Urothelium cell line (cell line): Measurements from ENCODE around the gene HOXD12.

Source experiments
- DNase-seq: peaks from one replicate; pipeline ENCODE4 v3.0.0; 2011; ENCODE audit warnings: low spot score, mixed read lengths
- FAIRE-seq: peaks from 2 replicates; lab custom pipeline; 2011; peaks lifted over from hg19 to GRCh38; lab: Jason Lieb, UNC

HOXD12 gene

DNA sequence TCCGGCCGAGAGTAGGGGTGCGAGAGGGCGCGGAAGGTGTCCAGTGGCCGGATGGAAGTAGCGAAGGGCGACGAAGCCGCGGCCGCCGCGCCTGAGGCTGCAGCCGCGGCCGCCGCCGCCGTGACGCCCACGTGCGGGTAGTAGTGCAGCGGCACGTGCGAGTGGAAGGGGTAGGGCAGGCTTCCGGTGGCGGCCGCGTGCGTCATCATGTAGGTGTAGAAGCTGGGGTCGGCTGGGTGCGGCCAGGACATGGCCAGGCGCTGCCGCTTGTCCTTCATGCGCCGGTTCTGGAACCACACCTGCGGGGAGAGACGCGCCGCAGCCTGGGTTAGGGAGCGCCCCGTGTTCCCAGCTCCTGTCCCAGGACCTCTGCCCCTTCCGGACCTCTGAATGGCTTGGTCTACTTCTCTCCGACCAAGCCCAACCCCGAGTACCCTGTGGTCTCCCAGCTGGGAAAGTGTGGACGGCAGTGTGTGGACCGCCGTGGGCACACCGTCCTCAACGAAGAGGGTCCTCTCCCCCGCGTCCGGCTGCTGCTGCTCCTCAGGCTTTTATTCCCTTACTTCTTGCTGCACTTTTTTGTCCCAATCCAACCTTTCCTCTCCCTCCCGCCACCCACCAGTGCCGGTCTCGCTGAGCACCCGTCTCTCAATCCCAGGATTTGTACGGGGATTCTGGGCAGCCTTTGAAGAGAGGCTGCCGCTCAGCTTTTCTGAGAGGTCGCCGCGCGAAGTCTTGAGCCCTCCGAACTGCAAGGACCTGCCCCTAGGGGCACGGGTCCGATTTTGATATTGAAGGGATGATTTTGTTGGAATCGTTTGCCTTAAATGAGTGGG is 18.8 kb upstream of the HOXD12 start:
- no peak for FAIRE-seq
- no peak for DNase-seq

DNA sequence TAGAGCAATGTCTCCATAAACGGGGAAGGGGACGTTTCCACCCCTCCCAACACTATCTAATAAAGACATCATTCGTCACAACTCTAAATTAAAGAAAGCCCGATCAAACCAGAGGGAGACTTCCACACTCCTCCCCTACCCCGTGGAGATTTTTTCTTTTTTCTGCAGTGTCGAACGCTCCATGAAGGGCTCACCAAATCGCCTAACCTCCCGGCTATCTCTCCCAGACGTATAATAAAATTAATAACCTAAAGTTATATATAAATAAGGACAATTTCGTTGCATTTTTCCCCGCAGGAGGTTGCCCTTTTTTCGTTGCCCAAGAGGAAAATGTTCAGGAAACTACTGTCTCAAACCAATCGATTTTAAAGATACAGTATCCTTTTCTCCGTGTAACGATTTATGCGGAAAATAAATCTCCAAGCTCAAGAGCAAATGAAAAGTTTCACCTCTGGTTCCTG is 18.2 kb upstream of the HOXD12 start:
- FAIRE-seq = no peak
- DNase-seq = no peak

DNA sequence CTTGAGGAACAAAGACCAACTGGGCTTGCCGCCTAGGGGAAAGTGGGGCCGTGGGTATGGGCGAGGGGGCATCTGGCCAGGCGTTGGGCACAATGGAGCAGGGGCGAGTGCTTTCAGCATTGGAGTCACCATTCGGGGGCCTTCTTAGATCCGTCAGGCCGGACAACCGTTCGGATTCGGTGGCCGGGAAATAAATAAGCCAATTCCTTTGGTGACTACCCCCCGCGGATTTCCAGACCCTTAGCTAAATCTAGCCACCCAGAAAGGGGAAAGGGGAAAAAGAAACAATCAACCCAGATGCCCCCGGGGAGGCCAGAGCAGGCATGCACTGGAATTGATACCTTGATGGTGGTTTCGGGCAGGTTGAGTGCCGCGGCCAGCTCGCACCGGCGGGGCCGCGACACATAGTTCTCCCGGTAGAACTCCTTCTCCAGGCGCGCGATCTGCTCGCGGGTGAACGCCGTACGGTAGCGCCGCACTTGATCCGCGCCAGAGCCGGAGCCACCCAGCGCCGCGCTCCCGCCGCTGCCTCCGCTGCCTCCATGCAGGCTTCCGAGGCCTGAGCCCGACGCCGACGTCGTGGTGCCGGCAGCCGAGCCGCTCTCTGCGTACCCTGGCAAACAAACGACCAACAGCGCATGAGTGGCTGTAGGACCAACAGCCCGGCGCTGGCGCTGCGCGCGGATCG is 17.6 kb upstream of the HOXD12 start:
- FAIRE-seq (no peak), DNase-seq (no peak)

DNA sequence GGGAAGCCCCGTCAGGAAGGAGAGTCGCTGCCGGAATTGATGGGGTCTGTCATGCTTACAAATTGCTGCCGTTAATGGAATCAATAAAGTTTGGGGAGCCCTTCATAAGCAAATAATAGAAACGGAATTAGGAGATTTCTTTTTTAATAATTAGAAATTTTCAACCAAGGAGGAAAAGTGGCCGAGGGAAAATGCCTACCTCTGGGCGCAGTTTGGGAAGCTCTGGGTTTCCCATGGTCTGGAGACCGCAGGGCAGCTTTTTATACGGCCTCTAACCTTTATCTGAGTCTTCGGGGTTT is 17.1 kb upstream of the HOXD12 start:
- FAIRE-seq (no peak), DNase-seq (no peak)

DNA sequence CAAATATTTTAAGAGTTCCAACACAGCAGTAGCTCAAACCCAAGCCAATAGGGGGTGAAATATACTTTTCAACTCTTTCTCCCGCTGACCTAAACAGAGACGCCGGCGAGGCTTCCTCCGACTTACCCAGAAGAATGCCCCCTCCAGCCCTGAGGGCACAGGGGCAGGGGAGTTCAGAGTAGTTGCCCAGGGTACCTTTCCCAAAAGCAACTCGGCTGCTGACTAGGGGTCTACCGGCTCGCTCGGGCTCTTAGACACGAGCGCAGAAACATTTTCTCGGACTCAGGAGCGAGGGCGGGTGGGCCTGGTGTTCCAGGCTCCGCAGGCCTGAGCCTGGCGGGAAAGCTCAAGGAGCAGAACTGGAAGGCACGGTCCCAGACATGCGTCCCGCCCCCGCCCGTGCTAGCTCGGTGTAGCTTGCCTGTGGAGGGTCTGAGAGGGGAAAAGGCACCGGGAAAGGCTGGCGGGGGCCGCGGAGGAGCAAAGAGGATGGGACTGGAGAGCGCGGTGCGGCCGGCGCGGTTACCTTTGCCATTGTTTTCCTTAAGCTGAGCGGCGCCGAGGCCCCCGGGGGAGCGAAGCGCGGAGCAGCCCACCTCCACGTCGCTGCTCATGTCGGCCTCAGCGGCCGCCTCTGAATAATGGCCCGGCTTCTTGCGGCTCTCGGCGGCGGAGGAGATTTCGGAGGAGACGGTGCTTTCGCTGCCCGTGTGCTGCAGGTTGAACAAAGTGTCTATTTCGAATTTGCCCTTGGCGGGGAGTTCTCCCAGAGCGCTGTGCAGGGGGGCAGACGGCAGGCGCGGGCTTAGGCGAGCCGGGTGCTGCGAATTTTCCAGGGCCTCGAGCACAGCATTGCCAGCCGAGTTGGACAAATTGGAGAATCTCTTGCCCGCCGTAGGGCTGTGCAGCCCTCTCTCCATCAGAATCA is 16.5 kb upstream of the HOXD12 start:
- DNase-seq (no peak), FAIRE-seq (no peak)

DNA sequence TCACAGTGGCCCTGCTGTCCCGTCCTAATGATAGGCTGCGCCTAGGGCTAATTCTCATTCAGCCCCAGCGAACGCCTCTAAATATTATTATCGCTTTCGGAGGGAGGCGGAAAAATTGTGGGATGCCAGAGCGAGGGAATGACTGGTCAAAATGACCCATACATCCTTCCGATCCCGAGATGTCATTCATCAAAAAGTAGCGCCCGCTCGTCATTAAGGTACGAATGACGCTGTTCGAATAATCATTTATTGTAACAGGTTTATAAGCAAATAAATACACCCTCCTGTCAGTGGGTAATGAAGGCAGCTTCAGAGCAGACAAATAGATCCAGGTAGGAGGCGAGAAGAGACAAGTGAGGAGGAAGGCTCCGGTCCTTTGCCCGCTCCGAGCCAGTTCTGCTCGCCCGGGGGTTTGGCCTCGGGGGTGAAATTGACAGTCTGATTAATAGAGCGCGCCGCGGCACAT is 15.8 kb upstream of the HOXD12 start, which contains the start of gene EVX2:
Gene EVX2 (minus strand): TSS at position 167 of the 466 bp plus-strand sequence. CDS start 186 bp downstream, outside the sequence.
- FAIRE-seq (no peak), DNase-seq (no peak)

DNA sequence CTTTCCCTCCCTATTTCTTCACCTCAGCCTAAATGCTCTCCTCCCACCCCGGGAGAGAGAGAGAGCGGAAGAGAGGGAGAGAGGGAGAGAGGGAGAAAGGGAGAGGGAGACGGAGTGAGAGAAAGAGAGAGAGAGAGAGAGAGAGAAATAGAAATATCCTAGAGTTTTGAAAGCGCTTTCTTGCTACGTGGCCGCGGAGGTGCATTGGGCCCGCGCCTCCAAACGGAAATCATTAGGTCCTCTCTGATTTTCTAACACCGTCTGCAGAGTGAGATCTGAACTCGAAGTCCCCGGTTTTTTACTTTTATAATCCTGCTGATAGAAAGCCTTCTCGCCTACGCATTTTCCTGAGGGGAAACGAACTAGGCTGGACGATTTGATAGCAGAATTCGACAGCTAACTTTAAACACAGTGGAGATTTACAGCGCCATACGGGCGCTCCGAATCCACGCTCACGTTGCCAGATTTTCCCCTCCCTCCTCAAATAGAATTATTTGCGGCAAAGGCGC is 14.9 kb upstream of the HOXD12 start:
- FAIRE-seq (no peak), DNase-seq (no peak)

DNA sequence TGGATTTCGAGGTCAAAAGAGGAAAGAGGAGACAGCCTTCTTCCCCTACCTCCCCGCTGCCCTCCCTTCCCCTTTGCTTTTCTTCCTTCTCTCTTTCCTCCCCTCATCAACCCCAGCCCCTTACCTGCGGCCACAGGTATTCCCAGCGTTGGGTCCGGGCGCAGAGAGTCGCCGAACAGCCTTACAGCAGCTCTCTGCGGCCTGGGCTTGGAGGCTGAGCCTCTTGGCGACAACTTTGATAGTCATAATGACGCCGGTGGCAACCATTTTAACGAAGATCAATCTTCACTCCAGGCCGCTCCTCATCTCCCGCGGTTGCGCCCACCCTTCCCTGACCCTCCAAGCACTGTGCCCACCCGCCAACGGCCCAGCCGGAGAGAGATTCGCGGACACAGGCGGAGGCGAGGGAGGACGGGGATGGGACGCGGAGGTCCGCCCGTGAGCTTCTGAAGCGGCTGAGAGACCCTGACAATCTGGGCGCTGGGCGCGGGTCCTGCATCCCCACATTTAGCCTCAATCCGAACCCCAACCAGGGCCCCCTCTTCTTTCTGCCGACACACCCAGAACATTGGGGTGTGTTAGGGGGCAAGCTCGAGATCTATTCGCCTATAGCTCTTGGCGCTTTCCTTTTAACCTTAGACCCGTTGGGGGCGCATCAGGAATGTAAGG is 14.3 kb upstream of the HOXD12 start:
- no peak for FAIRE-seq
- DNase-seq = no peak

DNA sequence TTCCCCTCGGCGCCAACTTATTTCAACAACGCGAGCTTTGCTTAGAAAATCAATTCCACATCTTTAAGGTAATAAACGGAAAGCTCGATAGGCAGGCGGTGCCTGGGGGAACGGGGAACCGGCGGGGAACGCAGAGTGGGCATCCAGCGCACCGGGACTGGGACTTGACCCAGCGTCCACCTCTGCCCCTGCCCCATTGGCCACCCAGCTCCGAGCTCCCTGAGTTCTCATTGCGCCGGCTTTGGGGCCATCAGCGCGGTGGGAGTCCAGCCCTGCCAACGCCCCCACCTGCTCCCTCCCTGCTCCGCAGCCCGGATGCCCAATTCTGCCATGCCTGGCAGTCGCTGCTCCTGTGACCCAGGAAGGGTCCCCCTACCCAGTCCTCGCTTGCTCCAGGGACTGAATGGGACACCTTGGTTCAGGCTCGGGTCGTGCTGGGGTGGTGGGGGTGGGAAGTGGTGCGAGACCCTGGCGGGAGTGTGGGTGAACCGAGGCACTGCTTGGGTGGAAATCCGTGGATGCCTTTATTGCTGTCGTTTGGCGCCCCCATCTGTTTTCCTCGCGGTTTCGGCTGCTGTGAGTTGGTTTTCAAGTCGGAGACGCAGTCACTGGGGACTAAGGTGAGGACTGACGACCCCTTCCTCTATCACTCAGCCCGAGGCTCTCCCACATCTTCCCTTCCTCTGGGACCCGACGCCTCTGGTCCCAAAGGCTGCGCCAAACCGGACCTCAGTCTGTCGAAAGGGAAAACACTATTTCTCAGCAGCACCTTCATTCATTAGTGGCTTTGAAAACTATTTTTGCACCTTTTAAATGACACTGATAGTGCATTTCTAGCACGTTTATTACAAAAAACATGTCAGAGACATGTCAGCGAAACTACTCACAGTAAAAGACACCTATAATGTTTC is 13.5 kb upstream of the HOXD12 start:
- DNase-seq (peak; percentile 67), FAIRE-seq (no peak)

DNA sequence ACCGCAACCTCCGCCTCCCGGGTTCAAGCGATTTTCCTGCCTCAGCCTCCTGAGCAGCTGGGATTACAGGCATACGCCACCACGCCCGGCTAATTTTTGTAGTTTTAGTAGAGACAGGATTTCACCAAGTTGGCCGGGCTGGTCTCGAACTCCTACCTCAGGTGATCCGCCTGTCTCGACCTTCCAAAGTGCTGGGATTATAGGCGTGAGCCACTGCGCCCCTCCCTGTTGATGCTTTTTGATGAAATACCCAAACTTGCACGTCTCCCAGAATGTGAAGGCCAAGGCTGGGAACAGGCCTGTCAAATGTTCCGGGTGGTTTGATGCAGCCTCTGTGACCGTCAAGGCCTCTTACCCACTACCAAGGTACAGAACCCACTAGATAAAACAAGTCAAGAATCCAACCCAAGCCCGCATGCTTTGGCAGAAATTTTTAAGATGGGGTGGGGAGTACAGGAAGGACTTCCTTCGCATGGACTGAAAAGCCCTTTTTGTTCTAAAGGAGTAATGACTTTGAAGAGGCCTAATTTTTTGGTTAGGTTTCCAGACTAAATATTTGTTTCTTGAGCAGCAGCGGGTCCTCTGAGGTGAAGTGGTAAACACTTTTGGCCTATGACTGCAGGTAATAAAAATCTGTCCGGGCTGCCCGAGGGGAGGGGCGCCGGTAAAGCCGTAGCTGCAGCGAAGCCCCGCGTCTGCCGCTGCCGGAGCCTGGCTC is 12.1 kb upstream of the HOXD12 start:
- FAIRE-seq = no peak

DNA sequence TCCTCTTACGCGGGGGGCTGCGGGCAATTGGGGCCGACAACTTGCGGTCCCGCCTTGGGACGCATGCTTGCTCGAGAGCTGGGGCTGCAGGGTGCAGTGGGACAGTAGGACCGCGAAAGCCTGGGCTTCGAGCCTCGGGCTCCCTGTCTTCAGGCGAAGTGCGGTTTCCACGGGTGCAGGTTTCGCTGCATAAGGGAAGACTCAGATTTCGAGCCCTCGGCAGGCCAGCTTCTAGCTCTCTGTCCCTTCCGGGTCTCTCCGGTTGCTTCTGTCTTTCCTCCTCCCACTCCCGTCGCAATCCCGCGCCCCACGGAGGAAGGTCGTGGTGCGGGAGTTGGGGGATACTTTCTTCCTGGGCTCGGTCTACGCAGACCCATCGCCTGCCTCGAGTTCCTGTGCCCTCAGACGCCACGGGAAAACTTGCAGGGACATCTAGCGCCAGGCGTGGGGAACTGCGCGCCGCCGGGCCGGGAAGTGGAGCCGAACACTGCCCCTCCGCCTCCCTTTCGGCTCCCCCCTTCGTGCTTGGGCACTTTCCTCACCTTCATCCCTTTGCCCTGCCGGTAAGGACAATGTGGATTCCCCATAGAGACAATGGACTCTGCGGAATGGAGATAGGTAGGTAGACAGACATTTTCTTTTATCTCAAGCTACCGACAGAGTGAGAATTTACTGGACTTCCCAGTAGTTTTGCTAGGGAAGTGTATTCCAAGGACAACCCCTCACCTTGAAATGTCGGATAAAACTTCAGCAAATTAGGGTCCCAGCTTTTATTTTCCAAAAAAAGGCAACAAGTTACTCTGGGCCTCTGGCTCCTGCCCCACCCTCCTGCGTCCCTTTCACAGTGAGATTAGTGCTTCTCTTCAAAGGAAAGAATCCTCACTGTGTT is 11.3 kb upstream of the HOXD12 start:
- FAIRE-seq (no peak), DNase-seq (peak; percentile 86)

More for the DNA sequence above, 12.1 kb upstream of the HOXD12 start:
- no peak for DNase-seq

DNA sequence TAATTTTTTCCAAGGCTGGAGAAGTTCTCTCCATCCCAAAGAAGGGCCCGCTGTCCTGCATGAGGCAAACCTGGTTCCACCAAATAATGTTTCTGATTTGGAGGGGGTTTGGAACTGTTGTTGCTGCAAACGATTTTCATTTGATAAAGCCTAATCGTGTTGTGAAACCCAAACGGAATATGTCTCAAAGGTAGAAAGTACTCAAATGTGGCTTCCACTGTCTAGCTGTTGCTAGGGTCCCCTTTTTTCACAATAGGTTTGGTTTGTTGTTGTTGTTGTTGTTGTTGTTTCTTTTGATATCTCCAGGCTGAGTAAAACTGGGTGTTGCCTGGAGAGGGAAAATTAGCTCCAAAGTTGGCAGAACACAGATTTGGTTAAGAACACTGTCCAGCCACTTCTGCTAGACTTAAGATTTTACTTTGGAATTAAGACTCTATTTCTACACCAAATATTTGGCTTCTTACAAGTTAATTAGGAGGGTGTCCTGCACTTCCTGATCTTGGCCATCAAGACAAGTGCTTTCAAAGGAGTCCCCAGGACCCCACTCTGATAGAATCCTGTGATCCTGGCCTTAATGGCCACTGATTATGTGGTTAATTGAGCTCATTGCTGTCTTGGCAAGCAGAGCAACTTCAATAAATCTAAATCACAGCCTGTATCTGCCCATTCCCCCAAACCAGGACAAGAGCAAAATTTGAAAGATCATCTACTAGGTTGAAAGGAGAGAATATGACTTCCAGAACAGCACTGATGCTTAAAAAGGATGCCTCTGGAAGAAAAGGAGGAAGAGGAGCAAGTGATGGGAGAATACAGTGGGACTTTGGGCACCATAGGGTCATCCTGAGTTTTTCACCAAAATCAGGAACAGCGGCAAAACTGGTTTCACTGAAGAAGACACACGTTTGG is 10.4 kb upstream of the HOXD12 start:
- FAIRE-seq (no peak), DNase-seq (no peak)

DNA sequence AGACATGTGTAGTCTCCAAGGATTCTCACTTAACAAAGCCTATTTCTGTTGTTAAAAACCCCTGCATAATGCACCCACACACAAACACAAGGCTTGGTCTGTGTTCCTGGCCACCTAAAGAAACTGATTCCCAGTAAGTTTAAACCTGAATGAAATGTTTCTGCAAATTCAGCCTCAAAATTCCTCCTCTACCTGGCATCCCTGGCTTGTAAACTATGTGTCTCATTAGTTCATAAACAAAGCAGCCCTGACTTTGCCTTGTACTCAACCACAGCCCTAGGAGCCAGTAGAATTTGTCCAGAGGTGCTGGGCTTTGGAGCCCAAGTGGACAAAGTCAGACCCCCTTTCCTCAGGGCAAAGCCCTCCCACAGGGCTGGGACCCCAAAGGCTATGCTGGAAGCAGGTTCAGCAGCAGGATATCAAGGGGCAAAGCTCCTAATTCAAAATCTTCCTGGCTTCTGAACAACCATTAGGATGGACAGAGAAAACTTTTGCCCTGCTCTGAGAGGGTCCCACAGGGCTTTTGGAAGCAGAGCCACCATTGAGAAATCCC is 9.7 kb upstream of the HOXD12 start:
- DNase-seq (no peak), FAIRE-seq (no peak)

DNA sequence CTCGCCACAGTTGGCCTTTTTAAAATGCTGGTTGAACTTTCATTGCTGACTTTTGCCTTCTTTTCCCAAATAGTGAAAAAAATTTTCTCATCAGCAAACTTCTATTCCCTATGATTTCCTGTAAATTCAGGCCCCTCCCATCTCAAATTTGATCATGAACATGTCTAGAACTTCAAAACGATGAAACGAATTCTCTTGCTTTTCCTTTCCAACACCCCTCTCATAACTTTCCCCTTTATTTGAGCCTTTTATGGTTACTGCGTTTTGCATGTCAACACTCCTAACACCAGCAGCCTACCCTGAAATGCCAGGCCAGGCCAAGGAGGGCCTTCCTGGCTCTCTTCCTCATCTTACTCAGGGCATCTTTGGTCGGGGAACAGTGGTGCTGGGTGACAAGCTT is 8.7 kb upstream of the HOXD12 start:
- FAIRE-seq = no peak
- no peak for DNase-seq

DNA sequence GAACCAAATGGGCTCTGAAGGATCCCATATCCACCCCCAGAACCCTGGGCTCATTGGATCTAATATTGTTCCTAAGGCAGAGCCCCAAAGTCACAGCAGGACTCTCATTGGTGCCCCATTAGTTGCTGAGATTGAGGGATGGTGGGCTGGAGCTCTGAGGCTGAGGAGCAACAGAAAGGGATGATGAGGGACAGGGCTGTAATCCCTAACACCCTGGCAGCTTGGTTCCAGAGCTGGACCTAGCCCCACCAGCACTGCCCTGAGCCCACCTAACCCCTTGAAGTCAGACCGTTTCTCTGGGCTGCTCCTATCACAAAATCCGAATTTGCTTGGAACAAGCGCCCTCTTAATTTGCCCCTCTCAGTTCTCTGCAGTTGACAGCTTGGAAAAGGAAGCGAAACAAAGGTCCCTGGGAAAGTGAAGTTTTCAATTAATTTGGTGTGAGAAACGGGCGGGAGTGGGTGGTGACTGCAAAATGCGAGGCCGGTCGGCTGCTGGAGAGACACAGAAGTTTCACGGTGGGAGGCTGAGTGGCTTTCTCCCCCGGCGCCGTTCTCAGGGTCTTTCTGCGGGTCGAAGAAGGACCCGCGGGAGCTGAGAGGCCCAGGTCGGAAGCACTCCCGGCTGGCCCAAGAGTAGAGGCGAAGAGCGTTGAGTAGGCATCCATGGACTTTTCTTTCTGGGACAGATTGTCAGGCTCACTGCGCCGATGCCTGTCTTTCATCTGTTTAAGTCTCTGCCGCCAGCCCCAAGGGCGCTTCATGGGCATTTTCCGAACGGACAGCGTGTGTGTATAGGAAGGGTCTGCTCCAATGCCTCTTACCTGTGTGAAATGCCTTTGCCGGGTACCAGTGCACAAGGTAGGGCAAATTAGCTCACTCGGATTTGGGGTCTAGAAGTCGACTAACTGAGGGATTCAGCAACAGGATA is 8.0 kb upstream of the HOXD12 start:
- DNase-seq (no peak), FAIRE-seq (no peak)
